Measurements from ENCODE around the gene TENM4.

TENM4 gene

DNA sequence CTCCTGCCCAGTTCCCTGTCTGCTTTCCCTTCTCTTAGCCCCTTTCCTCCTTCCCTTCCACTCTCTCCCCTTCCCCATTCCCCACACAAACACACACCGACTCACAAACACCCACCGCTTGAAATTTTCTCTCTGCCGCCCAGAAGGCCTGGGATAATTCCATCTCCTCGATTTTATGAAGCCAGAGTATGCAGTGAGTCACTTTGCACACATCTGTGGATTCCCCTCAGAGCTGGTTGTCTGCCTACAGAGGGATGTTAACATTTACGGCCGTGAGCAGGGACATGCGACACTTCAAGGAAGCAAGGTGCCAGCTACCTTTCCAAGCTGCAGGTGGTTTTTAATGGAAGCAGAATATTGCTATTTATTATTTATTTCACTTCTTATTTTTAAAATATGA is 332.0 kb downstream of the TENM4 start:
- no peak for DNase-seq

DNA sequence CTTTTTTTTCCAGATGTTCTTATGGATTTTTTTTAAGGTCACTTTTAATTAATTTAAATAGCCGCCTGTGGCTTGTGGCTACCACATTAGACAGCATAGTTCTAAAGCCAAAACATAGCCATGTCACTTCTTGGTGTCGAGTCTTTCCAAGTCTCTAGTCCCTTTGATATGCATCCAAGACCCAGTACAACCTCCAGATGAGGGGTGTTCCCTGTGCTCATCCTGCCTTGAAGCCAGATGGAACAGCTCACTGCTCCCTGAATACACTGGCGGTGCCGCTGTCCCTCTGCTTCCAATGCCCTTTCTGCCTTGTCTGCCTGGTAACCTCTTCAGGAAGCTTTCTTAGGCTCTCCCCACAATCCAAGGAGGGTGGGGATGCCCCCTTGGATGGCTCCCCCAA is 338.0 kb downstream of the TENM4 start:
- DNase-seq = no peak

DNA sequence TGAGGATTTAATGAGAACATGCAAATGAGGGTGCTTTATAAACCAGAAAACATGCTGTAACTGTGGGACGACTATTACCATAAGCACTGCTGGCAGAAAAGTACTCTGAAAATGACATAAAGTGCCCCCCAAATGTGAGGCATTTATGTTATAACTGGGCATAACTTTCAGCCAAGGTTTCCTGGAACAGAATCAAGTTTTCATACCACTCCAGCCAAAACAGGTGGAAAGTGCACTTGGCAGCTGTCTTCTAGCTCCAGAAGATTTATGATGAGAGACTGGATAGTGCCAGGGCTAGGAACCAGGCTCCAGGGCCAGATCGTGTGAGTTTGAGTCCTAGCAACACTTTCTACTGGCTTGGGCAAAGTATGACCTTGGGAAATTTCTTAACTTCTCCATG is 339.2 kb downstream of the TENM4 start:
- no peak for DNase-seq

DNA sequence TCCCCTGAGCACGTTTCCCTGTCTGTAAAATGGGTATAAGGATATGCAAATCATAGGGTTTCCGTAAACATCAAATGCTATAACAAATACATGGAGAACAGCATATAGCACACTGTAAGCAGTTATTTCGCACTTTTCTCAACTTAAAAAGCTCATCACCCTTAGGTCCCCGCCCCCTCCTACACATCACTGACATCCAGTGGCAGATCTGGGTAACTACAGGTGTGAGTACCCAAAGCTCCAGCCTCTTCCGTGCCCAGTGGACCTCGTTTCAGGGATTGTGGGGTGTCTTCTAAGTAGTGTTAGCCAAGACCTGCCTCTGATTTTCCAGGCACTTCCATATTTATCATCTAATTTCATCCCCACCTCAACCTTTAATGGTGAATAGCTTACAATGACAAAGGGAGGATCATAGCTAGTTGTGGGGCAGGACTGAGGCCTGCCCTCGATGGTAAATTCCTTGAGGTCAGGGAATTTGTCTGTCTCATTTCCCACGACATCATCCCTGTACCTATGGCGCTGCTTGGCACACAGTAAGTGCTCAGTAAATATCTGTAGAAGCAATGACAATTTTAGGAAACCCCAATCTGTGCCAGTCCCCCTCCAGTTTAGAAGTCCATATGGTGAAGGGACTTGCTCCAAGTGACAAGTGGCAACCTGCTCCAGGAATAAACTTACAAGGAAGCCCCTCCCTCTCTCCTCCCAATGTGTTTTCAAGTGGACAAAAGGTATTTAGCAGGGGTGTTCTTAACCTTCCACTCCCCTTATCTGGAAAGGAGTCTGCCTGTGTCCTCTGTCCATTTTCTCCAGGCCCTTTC is 340.5 kb downstream of the TENM4 start:
- DNase-seq = no peak

DNA sequence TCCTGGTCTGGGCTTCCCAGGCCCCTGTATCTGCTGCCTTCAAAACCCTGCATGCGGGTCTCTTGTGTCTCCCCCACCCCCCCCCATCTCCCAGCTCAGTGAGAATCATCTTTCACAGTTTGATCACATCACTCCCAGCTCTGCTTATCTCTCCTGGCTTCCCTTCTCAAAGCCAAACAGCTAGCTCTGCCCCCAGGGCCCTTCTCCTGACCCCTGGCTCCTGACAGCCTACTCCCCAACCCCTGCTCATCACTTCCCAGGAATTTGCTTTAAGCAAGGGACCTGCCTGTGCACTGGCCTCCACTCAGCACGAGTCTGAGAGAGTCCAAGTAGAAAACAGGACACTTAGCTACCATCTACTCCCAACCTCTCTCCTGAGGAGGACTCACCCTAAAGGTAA is 342.7 kb downstream of the TENM4 start:
- no peak for DNase-seq

DNA sequence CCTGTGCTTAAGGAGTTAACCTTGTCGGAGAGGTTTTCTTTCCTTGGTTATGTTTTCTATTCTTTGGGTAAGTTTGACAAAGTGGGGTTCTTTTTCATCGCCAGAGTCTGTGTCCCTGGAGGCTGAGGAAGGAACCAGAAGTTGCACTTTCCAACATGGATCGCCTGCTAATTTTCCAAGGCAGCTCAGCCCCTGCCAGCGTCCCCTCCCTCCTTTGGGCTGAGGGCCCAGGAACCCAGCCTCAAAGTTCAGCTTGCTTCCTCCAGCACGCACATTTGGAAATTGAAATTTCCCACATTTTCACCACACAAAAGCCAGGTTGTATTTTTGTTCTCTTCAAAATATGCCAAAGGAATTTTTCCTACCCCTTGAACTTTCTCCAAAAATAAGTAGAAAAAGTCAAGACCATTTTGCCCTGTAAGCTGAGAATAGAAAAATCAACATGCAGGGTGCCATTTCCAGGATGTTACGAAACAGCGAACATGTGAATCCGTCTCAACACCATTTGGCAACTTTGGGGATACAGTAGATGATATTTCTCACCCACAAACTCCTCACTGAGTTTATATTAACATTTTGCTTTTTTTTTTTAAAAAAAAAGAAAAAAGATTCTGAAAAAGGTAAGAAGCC is 343.5 kb downstream of the TENM4 start:
- no peak for DNase-seq

DNA sequence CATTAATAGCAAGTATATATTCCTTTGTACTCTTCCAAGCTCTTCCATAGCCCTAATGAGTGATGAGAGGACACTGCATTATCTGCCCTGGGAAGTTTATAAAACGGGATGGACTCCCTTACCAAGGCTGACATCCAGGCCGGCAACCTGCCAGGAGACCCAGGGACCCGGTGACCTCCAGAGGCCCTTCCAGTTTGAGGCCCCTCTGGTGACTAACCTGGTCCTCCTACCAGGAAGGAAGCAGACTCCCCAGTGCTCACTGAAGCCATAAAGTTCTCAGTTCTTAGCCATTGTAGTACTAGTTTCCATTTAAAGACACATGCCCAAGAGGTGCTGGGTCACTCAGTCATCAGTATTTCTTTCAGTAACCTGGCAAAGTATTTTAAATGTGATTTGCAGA is 345.4 kb downstream of the TENM4 start:
- DNase-seq = no peak

DNA sequence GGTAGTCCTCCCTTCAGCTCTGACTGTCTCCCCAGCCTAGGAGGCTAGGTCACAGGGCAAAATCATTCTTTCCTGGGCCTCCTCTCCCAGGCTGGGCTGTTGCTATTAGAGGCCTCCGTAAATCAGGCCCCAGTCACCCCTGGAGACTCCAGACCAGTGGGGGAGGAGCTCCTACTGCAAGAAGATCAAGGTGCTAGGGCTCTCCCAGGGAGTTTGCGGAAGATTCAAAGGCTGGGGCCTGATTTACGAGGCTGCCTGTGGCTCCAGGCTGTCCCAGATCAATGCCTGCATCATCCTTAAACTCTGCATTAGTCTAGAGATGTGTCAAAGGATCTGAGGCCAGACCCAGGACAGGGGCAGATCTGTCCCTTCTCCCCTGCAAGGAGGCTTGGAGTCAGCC is 346.2 kb downstream of the TENM4 start:
- no peak for DNase-seq

DNA sequence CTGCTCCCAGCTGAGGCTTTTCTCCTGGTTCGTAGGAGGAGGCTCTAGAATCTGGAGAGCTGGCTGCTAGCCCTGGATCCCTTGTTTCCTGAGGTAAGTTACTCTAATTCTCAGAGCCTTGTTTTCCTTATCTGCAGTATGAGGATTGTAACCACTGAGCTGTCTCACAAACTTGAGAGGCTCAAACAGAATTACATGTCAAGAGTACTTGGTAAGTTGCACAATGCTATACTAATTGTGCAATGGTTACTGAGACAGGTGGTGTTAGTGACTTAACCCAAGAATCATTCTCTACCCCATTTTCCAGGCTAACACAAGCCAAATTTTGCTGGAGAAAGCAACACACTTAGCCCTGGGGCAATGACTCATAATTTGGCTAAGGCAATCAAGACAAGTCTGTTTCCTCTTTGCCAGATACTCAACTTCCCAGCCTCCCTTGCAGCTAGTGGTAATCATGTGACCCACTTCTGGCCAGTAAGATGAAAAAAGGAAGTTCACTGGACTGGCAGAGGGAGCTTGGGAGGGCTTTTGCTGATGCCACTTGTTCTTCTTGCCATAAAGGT is 348.0 kb downstream of the TENM4 start:
- no peak for DNase-seq

DNA sequence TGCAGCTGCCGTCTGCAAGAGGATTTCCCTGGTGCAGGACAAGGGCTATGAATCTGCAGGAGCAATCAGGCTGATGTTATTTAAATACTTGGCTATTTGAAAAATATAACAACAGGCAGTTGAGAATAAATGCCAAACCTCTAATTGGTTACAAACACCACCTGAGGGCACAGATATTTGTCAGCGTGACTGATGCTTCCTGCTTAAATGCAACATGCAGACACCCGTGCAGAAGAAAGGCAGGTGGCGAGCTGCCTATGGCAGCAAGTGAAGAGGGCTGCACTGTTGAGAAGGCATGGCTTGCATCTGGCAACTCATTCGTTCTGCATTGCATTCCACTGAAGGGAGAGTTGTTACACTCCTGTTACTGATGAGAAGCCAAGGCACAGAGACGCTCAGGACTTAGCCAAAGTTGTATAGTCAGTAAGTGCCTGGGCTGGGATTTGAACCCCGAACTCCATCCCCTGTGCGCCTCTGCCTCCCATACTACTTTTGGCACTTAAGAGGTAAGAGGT is 350.6 kb downstream of the TENM4 start:
- no peak for DNase-seq

DNA sequence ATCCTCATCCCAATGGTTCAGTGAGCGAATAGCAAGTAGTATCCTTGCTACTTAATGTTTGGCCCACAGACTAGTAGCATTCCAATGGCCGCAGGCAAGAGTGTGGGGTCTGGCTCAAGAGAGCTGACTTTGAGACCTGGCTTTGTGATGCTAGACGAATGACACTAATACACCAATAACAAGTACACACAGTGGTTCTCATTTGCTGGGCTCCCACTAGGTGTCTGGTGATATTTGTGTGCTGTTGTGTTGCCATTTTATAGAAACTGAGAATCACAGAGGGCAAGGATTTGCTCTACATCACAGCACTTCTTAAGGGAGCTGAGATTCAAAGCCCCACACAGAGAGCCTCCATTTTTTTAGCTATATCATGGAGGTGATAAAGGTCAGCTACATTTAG is 351.2 kb downstream of the TENM4 start:
- no peak for DNase-seq

DNA sequence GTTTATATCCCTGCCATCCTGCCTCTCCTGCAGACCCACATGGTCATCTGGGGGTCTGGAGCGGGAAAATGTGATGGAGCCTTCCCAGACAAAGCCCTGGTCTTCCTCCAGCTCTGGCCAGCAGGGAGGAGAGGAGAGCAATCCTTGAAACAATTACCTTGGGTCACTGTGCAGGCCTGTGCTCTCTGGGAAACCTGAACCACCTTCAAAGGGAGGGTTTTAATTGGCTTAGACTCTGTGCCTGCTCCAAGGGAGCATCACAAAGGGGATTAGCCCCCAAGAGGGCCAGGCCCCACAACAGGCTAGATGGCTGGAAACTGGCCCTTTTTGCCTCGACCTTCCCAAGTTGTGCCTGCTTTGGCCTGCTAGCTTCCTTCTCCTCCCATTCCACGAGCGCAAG is 351.9 kb downstream of the TENM4 start:
- DNase-seq = no peak

DNA sequence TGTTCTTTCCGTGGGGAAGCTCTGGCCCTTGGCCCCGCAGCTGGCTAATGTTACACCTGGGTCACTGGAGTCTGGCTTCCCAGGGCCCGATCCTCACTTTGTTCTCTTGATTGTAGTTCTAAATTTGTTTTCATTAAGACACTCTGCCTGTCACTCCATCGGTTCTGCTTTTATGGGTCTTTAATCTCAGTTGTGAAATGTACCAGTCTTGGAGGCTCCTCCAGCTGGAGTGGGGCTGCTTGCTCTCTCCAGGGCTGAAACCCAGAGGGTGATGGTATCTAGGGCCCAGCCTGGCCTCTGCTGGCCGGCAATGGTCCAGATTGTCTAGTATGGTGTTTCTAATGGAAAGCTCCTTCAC is 352.9 kb downstream of the TENM4 start:
- DNase-seq = no peak

DNA sequence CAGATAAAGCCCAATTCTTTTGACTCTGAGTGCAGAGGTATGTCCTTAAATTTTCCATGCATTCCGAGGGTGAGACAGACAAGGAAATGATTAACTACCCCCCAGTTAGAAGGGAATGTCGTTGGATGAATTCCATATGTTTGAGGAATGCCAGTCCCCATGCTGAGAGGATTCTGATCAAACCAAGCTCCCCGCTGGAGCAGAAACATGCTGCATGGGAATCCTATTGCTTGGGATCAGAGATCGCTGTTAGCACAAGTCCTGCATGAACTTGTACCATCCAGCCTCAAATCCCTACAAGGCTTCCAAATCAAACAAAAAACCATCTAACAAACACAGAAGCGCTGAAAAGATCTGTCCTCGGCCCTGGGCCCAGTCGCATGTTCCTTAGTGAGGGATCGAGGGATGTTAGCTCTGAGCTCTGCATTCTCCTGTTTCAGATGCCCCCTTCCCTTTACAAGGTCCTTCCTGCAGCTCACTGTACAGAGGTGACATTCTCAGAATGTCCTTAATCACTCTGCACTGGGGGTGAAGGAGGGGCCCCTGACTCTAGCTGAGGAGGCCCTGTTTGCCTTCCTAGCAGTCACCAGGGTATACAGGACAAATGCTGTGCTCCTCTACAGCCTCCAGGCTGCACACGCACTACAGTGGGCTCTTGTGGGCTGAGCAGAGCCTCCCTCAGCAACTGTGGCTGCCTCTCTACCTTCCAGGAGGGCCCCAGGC is 353.4 kb downstream of the TENM4 start:
- DNase-seq = no peak

DNA sequence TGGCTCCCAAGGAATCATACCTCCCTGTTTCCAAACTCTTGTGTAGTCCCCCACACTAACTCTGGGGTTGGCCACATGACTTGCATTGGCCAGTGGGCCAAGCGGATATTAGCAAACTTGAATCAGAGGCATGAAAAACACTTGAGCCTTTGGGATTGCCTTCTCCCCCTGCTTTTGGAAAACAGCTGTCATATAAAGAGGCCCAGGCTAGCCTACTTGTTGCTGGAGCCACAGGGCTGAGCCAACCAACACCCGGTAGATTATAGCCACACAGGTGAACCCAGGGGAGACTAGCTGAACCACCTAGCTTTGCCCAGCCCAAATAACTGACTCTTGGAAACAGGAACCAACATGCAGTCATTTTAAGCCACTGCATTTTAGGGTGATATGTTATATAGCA is 354.8 kb downstream of the TENM4 start:
- DNase-seq = no peak

DNA sequence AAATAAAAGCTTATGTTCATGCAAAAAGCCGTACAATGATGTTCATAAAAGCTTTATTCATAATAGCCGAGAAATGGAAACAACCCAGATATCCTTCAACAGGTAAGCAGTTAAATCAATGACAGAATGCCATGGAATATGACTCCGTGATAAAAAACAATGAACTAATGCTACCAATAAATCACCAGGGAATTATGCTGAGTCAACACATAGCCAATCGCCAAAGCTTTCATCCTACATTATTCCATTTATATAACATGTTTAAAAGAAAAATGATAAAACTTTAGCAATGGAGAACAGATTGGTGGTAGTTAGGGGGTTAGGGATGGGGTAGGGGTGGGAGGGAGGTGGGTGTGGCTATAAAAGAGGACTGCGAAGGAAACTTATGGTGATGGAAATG is 356.4 kb downstream of the TENM4 start:
- no peak for DNase-seq

DNA sequence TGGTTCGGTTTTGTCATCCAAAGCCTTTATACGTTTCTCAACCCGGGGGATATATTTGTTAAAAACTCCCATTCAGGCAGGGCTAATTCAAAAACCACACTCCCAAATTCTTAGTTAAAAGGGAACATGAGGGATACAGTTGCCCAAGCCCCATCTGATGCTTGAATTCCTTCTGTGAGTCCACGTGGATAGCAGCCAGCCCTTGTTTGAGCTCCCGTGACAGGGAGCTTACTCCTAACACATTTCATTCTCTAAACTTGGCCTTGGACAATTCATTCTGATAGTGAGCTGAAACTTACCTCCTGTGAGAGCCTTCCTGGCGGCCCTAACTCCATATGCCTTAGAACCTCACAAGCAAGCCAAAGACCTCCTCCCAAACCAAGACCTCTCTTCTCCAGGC is 357.5 kb downstream of the TENM4 start:
- DNase-seq = no peak

DNA sequence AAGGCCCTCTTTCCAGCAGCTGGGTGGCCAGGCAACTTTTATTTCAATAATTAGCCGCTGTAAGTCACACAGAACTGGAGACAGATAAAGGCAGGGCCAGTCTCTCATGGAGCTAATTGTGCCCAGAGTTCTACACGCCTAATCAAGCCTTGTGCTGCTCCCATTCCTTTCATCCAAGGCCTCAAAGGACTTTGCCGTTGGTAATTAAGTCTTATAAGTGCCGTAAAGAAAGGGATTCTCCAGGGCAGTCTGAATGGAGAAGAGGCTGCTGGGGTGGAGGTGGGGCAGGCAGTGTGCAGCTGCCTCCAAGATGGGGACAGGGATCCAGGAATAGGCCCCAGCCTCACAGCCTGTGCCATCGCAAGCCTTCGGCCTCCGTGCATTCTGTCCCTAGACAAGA is 357.9 kb downstream of the TENM4 start:
- DNase-seq = no peak

DNA sequence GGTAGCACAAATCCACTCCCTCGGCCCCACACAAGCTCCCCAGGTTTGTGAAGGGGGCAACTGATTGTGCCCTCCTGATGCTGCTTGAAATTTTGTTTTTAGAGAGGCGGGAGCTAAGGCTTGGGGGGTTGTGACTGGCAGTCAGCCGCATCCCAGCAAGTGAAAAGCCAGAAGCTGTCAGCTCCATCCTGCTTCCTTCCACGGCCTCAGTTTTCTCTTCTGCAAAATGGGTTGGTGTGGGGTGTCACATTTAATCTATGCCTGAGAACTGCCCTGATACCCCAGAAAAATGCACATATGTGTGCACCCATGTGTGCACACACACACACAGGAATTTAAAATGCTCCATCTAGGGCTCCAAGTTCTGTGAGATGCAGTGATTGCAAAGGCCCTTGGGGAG is 358.6 kb downstream of the TENM4 start:
- DNase-seq = no peak

DNA sequence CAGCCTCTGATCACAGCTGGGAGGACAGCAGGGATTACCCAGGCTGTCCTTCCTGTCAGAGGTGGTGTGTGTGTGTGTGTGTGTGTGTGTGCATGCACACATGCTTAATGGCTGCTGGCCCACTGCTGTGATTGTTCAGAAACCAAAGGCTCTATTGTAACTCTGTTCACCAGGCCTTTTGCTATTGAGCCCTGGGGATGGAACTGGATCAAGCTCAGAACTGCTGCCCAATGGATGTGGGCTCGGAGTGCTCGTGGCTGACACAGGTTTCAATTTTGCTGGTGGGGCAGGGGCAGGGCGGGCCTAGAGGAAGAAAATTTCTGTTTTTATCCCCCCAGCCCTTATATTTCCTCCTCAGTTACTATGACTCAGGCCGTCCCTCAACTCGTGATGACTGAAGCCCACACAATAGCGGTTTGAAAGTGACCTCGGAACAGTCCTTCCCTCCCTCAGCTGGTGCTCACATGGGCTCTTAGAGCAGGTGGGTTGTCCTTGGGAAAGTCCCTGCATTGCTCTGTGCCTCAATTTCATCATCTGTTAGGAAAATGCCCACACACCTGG is 359.3 kb downstream of the TENM4 start:
- DNase-seq = no peak

DNA sequence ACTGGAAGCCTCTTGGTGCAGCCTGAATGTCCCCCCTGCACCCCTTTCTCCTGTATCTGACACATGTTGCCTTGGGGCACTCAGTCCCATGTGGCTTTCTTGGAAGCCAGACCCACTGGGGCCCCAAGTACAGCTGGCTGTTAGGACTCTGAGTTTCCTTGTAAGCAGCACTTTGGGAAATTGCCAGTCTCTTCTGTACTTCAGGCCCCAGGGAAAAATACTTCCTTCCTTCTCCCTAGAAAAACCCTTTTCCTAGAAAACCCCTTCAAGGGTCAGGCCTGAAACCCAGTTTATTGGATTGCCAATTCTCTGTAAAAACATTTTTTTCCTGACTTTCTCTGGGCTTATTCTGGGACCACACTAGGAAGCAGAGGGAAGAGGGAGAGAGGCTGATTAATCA is 360.3 kb downstream of the TENM4 start:
- no peak for DNase-seq

DNA sequence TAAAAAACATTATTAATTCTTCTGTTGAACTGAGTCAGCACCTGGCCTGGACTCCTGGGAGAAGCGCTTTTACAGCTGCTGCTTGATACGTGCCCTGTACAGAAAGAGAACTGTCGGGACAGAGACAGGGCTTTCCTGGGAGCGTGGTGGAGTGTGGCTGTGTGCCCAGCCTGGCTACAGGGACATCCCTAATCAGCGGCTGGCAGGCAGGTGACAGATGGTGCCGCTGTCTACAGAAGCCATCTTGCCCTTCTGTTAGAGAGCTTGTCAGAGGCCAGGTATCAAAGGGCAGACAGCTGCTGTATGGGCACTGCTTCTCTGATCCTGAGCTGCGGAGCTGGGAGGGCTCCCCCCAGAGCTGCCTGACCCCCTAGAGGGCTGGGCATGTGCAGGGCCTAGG is 361.8 kb downstream of the TENM4 start:
- DNase-seq = no peak

DNA sequence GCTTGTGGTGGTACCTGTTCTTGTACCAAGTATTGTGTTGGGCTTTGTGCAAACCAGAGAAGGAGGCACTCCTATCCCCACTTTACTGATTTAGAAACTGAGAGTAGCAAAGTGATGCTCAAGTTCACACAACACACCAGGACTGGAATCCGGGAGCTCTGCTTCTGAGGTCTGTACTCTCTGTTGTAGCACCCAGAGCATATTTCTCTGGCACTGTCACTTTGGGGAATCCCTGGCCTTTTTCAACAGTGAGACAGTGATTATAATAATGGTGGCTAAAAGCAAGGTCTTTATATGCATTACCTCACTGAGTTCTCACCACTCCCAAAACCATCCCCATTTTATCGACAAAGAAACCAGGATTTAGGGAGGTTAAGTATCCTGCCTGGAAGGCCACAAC is 362.4 kb downstream of the TENM4 start:
- DNase-seq = no peak

Data from CD4-positive, alpha-beta T cell treated with Interleukin-6 for 4 hours (primary cell).